A673 (cell line): ENCODE data around the gene FBXO21.

Experiments used
- EZH2 ChIP-seq: fragments of 200-600 bp; sonication (generic); IDR thresholded peaks from 2 replicates; pipeline ENCODE4 v1.6.1; 2017; ENCODE audit warnings: borderline replicate concordance, low read depth, mild to moderate bottlenecking, mixed read lengths, antibody characterized with exemption, low read length; ENCODE audit not compliant: poor library complexity, severe bottlenecking
- TF ChIP-seq, protein P1 (sequence below): fragments of 300-800, 200-600 bp; sonication (generic); conservative IDR thresholded peaks from 2 replicates; pipeline ENCODE4 v1.5.1; 2017; ENCODE audit warnings: low read depth, mild to moderate bottlenecking, antibody characterized with exemption, low read length, moderate library complexity, mixed read lengths

DNA sequence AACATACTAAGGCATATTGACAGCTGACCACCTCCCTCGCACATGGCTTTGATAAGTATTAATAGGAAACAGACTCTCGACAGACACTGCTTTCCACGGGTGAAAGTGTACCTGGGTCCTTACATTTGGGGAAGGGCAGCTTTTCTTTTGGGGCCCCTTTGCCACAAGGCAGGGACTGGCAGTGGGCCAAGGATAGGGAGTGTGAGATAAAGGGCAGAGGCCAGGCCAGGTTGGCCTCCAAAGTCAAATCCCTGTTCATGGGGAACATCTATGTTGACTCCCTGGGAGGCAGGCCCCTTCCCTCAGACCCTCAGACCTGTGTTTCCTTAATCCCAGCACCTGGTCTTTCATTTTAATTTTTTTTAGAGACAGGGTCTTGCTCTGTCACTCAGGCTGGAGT is 19.4 kb upstream of the FBXO21 start:
- TF ChIP-seq, protein P1, sequence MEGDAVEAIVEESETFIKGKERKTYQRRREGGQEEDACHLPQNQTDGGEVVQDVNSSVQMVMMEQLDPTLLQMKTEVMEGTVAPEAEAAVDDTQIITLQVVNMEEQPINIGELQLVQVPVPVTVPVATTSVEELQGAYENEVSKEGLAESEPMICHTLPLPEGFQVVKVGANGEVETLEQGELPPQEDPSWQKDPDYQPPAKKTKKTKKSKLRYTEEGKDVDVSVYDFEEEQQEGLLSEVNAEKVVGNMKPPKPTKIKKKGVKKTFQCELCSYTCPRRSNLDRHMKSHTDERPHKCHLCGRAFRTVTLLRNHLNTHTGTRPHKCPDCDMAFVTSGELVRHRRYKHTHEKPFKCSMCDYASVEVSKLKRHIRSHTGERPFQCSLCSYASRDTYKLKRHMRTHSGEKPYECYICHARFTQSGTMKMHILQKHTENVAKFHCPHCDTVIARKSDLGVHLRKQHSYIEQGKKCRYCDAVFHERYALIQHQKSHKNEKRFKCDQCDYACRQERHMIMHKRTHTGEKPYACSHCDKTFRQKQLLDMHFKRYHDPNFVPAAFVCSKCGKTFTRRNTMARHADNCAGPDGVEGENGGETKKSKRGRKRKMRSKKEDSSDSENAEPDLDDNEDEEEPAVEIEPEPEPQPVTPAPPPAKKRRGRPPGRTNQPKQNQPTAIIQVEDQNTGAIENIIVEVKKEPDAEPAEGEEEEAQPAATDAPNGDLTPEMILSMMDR, result no peak
- TF ChIP-seq EZH2, result no peak
